ENCODE data around the gene PDE11A.

PDE11A gene

DNA sequence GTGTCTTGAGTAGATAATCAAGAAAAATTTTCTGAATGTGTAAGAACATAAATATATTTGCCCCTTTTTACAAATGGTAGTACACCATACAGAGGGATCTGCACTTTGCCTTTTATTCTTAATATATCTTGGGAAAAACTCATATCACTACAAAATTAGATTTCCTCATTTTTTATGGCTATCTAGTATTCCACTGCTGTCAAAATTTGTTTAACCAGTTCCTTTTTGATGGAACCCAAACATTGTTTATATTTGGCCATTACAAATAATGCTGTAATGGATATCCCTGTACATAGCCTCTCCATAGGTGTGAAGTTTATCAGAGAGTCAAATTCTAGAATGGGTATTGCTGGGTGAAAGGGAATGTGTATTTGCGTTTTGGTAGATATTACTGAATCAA is 436.9 kb downstream of the PDE11A start:
- TF ChIP-seq FOXP2 (optimal IDR thresholded peaks at IDR 0.05; ENCODE audit: borderline replicate concordance, extremely low read depth, extremely low read length, insufficient read depth) (no peak), SIN3A (IDR thresholded peaks at IDR 0.05; ENCODE audit: borderline replicate concordance, insufficient read depth, low read length) (no peak), TAF1 (IDR thresholded peaks at IDR 0.05; ENCODE audit: borderline replicate concordance, insufficient read depth, low read length) (no peak), POLR2AphosphoS5 (IDR thresholded peaks at IDR 0.05; ENCODE audit: low read depth, low read length) (no peak)
- TF ChIP-seq, protein P1, sequence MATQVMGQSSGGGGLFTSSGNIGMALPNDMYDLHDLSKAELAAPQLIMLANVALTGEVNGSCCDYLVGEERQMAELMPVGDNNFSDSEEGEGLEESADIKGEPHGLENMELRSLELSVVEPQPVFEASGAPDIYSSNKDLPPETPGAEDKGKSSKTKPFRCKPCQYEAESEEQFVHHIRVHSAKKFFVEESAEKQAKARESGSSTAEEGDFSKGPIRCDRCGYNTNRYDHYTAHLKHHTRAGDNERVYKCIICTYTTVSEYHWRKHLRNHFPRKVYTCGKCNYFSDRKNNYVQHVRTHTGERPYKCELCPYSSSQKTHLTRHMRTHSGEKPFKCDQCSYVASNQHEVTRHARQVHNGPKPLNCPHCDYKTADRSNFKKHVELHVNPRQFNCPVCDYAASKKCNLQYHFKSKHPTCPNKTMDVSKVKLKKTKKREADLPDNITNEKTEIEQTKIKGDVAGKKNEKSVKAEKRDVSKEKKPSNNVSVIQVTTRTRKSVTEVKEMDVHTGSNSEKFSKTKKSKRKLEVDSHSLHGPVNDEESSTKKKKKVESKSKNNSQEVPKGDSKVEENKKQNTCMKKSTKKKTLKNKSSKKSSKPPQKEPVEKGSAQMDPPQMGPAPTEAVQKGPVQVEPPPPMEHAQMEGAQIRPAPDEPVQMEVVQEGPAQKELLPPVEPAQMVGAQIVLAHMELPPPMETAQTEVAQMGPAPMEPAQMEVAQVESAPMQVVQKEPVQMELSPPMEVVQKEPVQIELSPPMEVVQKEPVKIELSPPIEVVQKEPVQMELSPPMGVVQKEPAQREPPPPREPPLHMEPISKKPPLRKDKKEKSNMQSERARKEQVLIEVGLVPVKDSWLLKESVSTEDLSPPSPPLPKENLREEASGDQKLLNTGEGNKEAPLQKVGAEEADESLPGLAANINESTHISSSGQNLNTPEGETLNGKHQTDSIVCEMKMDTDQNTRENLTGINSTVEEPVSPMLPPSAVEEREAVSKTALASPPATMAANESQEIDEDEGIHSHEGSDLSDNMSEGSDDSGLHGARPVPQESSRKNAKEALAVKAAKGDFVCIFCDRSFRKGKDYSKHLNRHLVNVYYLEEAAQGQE (IDR thresholded peaks at IDR 0.05; ENCODE audit: insufficient read depth in 1 of 2, low read depth in 2 of 2, low read length in 2 of 2), result no peak

DNA sequence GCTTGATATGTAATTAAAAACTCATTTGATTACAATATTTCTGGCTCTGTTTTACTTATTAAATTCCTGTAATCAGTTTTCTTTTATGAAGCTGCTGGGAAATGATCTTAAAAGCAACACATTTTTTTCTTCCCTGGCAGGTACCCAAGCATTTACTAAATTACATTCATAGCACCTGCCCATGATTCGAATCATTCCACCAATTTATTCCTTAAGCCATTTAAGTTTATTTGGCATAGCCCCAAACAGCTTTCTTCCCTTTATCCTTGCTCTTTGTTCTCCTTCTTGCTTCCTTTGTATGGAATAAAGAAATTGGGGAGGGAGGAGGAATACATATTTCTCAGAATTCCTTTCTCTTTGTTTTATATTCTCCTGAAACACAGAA is 438.7 kb downstream of the PDE11A start:
- TF ChIP-seq, protein P1 (IDR thresholded peaks at IDR 0.05; ENCODE audit: insufficient read depth in 1 of 2, low read depth in 2 of 2, low read length in 2 of 2), result no peak
- TF ChIP-seq SIN3A (IDR thresholded peaks at IDR 0.05; ENCODE audit: borderline replicate concordance, insufficient read depth, low read length) (no peak), TAF1 (IDR thresholded peaks at IDR 0.05; ENCODE audit: borderline replicate concordance, insufficient read depth, low read length) (no peak)

DNA sequence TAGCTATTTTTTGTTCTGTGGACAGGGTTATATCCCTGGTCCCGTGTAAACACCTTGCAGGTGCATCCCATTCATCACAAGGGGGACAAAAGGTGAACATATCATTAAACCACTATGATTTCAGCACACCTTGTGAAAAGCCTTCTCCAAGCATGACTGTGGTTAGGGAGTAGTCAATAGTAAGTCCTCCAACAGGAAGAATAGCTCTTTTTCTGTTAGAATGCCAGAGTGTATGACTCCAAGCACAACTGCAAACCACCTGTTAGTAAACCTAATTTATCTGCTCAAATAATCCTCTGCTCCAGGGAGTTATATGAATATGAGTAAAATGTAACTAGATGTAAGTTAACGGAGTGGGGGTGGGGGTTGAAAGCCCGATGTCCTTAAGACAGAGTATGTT is 439.5 kb downstream of the PDE11A start:
- TF ChIP-seq TAF1 (IDR thresholded peaks at IDR 0.05; ENCODE audit: borderline replicate concordance, insufficient read depth, low read length) (no peak), FOXP2 (optimal IDR thresholded peaks at IDR 0.05; ENCODE audit: borderline replicate concordance, extremely low read depth, extremely low read length, insufficient read depth) (no peak), SIN3A (IDR thresholded peaks at IDR 0.05; ENCODE audit: borderline replicate concordance, insufficient read depth, low read length) (no peak), POLR2AphosphoS5 (IDR thresholded peaks at IDR 0.05; ENCODE audit: low read depth, low read length) (no peak)
- TF ChIP-seq, protein P1 (IDR thresholded peaks at IDR 0.05; ENCODE audit: insufficient read depth in 1 of 2, low read depth in 2 of 2, low read length in 2 of 2), result no peak

DNA sequence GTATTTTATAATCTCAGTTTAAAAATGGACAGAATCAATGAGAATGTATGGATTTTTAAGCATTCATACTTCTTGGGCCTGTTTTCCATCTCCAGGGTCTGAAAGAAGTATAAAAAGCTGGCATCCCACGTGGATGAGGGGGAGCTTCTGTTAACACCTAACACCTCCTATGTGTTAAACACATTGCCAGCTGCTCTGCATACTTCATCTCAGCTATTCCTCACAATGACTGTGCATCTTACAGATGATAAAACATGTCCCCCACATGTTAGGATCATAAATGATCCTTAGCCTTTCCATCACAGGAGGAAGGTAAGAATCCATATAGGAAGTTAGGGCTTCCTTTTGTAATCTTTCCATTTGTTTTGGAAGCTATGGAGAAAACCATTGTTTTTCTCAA is 440.9 kb downstream of the PDE11A start:
- TF ChIP-seq FOXP2 (optimal IDR thresholded peaks at IDR 0.05; ENCODE audit: borderline replicate concordance, extremely low read depth, extremely low read length, insufficient read depth), result no peak
- no peak for TF ChIP-seq TAF1 (IDR thresholded peaks at IDR 0.05; ENCODE audit: borderline replicate concordance, insufficient read depth, low read length)
- TF ChIP-seq POLR2AphosphoS5 (IDR thresholded peaks at IDR 0.05; ENCODE audit: low read depth, low read length), result no peak
- TF ChIP-seq, protein P1 (IDR thresholded peaks at IDR 0.05; ENCODE audit: insufficient read depth in 1 of 2, low read depth in 2 of 2, low read length in 2 of 2), result no peak
- no peak for TF ChIP-seq SIN3A (IDR thresholded peaks at IDR 0.05; ENCODE audit: borderline replicate concordance, insufficient read depth, low read length)

DNA sequence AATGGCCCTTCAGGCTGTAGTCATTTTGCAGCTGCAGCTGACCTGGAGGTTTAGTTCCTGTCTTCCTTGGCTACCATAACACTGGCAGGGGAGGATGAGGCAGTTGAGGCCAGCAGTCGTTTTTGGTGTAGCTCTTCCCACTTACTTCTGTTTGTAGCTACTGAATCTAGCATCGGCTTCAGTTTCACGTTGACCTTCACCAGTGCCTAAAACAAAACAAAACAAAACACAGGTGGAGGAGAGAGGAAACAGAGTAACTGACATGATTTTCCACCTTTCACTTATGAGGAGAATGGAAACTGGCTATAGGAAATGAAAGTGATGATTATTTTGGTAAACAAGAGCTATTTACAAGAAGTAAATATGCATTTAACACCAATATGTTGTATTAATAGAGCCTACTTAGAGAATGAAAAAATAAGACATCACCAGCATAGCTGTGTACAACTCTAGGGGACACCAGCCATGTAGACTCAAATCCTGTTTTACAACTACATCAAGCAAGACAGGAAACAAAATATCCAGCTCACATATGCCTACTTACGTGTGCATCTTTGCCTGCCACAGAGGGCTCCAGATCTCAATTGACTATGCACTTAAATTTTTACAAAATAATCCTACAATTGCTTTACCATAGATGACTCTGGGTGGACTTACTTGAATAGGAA is 443.1 kb downstream of the PDE11A start:
- TF ChIP-seq TAF1 (IDR thresholded peaks at IDR 0.05; ENCODE audit: borderline replicate concordance, insufficient read depth, low read length) (no peak), FOXP2 (optimal IDR thresholded peaks at IDR 0.05; ENCODE audit: borderline replicate concordance, extremely low read depth, extremely low read length, insufficient read depth) (no peak), SIN3A (IDR thresholded peaks at IDR 0.05; ENCODE audit: borderline replicate concordance, insufficient read depth, low read length) (no peak), POLR2AphosphoS5 (IDR thresholded peaks at IDR 0.05; ENCODE audit: low read depth, low read length) (no peak)
- TF ChIP-seq, protein P1 (IDR thresholded peaks at IDR 0.05; ENCODE audit: insufficient read depth in 1 of 2, low read depth in 2 of 2, low read length in 2 of 2), result no peak
